ENCODE measurements around the gene DEDD. TPM values are rescaled to one million over a fixed set of nuclear protein-coding genes. Genes with fewer than 3 reads are reported as not detected.

The DEDD gene
- total and polyA plus RNA-seq, 2 of the 4 experiments (the other 2 are of a cell fraction), result 40.2 to 47.9 TPM

- H3K9me3 ChIP-seq (ENCODE audit: control insufficient read depth, insufficient read depth, low read length), result no peaks in the 10 kb centered on the region
- intact Hi-C loops (cut with micrococcal nuclease) (no loop called here), in situ Hi-C loops (cut with MboI; ENCODE audit: low sequenced_read_pairs) (no loop called here), dilution Hi-C loops (cut with HindIII; ENCODE audit: low sequenced_read_pairs, unreplicated experiment) (no loop called here)
- no peak overlapping the region for H3K18ac ChIP-seq (ENCODE audit: low read depth, low read length)
- H2BK15ac ChIP-seq (ENCODE audit: low read depth, low read length), result peak overlapping the region; percentile 56; the same call in 1 of the 3 replicates
- peak overlapping the region; percentile 71; the same call in 1 of the 2 replicates for H3K4ac ChIP-seq (ENCODE audit: low read depth, low read length)
- no peak overlapping the region for H3K4me2 ChIP-seq (ENCODE audit: low read depth, low read length)
- no peak overlapping the region for H3K4me3 ChIP-seq (ENCODE audit: insufficient read depth, low read depth, low read length)
- peak overlapping the region; percentile 49 for H2BK5ac ChIP-seq (ENCODE audit: low read depth, low read length, poor library complexity, severe bottlenecking)
- H4K91ac ChIP-seq (ENCODE audit: insufficient read depth, low read depth, low read length), result no peak overlapping the region
- no peak overlapping the region for H2AK9ac ChIP-seq (replicated peaks; ENCODE audit: low read depth, low read length, poor library complexity)
- H2BK20ac ChIP-seq (ENCODE audit: low read depth, low read length), result peak overlapping the region; percentile 23; the same call in 1 of the 2 replicates
- H3K23ac ChIP-seq (ENCODE audit: low read depth, low read length), result 0 out of 2 replicates have a peak overlapping the region, but pooled peaks have one; percentile 45
- no TSS peak for BruUV-seq (replicated peaks)
- peak overlapping the region; percentile 47 for H2AK5ac ChIP-seq (ENCODE audit: low read depth, low read length)
- H4K20me1 ChIP-seq (ENCODE audit: insufficient read depth, low read length), result peaks cover 13% of the 10 kb centered on the region; the same call in 1 of the 2 replicates
- no peaks in the 10 kb centered on the region for H3K27me3 ChIP-seq (ENCODE audit: control insufficient read depth, insufficient read depth, low read length)
- no peak overlapping the region for H3K14ac ChIP-seq (replicated peaks; ENCODE audit: low read depth, low read length)
- H4K8ac ChIP-seq (ENCODE audit: low read depth in 2 of 2, low read length in 2 of 2), result peak overlapping the region in 1 of 2 experiments; percentile 58; a peak in 1 of 4 replicates
- ATAC-seq (ENCODE audit: low read depth) (no peak), DNase-seq (no peak)
- no peak overlapping the region for H2AFZ ChIP-seq (replicated peaks; ENCODE audit: low read length, poor library complexity)
- peaks cover 17% of the 10 kb centered on the region for H3K4me1 ChIP-seq (ENCODE audit: control insufficient read depth, insufficient read depth, low read length)
- POLR2A ChIA-PET (ENCODE audit: unreplicated experiment), result no interaction called here
- no peak overlapping the region for H3K56ac ChIP-seq (ENCODE audit: extremely low read depth, insufficient read depth, low read length)
- TF ChIP-seq POLR2A (IDR thresholded peaks at IDR 0.05; ENCODE audit: low read depth, low read length), result no peak
- TF ChIP-seq RFX5 (IDR thresholded peaks at IDR 0.05; ENCODE audit: low read depth, low read length), result no peak
- no peak for TF ChIP-seq USF2 (IDR thresholded peaks at IDR 0.05; ENCODE audit: low read depth, low read length)
- no peak for TF ChIP-seq RCOR1 (IDR thresholded peaks at IDR 0.05; ENCODE audit: insufficient replicate concordance, low read length)
- no peak for TF ChIP-seq MXI1 (IDR thresholded peaks at IDR 0.05; ENCODE audit: borderline replicate concordance, low read depth, low read length)
- TF ChIP-seq BHLHE40 (IDR thresholded peaks at IDR 0.05; ENCODE audit: low read depth, low read length), result no peak
- no peak for TF ChIP-seq MAFK (IDR thresholded peaks at IDR 0.05; ENCODE audit: low read depth, low read length)
- CTCF ChIA-PET, result no interaction called here
- H3K36me3 ChIP-seq (ENCODE audit: control insufficient read depth, insufficient read depth, low read length), result peaks cover 46% of the 10 kb centered on the region
- peaks cover 14 to 43% of the 10 kb centered on the region in 2 experiments for H3K79me1 ChIP-seq (ENCODE audit: low read depth in 1 of 2, low read length in 2 of 2)
- peak overlapping the region; percentile 74; the same call in 1 of the 2 replicates for H3K27ac ChIP-seq (ENCODE audit: insufficient read depth, low read length)
- no peak overlapping the region for H4K5ac ChIP-seq (ENCODE audit: low read depth, low read length)
- H3K9me1 ChIP-seq (ENCODE audit: insufficient read depth, low read length), result peaks cover 11% of the 10 kb centered on the region
- H2BK120ac ChIP-seq (ENCODE audit: low read depth, low read length), result peak overlapping the region; percentile 48; the same call in 1 of the 2 replicates
- WGBS, 2 experiments (ENCODE audit: extremely low coverage in 2 of 2, insufficient read length in 1 of 2), result 88% methylated on average over 5 of the region's 11 CpGs; no CpG with 5 or more reads in 1 of the 2 experiments
- H3K9ac ChIP-seq (ENCODE audit: low read depth, low read length), result no peak overlapping the region
Measured at GRCh38 chr1:161173711-161174110, 41.2 kb upstream of the DEDD start.
